GM18861 (cell line): ENCODE measurements around the gene CD101.

Source experiments
- ATAC-seq: cut with Tn5 transposase; IDR thresholded peaks from one replicate; pipeline ENCODE4 v1.9.1; 2021; ENCODE audit not compliant: unreplicated experiment

CD101 gene

GRCh38 chr1:117051224-117052064 lies 49.9 kb downstream of the CD101 start:
- ATAC-seq, result peak; percentile 71

GRCh38 chr1:117054068-117054467 lies 52.5 kb downstream of the CD101 start:
- no peak for ATAC-seq

- no peak for ATAC-seq
Measured at GRCh38 chr1:117058810-117059209, 57.2 kb downstream of the CD101 start.

GRCh38 chr1:117059334-117059677 lies 57.7 kb downstream of the CD101 start:
- ATAC-seq, result peak; percentile 26

GRCh38 chr1:117059678-117060440 lies 58.3 kb downstream of the CD101 start, which contains the start of gene TTF2:
TSS of gene TTF2 (plus strand) at chr1:117060326. CDS start at chr1:117060347, 21 bp downstream.
- peak; percentile 92 for ATAC-seq

GRCh38 chr1:117060441-117061317 lies 59.1 kb downstream of the CD101 start:
- ATAC-seq, result no peak

- ATAC-seq, result peak; percentile 28
Measured at GRCh38 chr1:117061986-117062415, 60.4 kb downstream of the CD101 start.

GRCh38 chr1:117066367-117066766 lies 64.8 kb downstream of the CD101 start:
- ATAC-seq, result no peak

- peak; percentile 53 for ATAC-seq
Measured at GRCh38 chr1:117067533-117068370, 66.2 kb downstream of the CD101 start.

- ATAC-seq, result no peak
Measured at GRCh38 chr1:117068580-117068979, 67.0 kb downstream of the CD101 start.

- no peak for ATAC-seq
Measured at GRCh38 chr1:117069220-117069844, 67.8 kb downstream of the CD101 start.

- peak; percentile 47 for ATAC-seq
Measured at GRCh38 chr1:117070124-117070523, 68.6 kb downstream of the CD101 start.

- no peak for ATAC-seq
Measured at GRCh38 chr1:117076648-117077047, 75.1 kb downstream of the CD101 start.

- ATAC-seq, result no peak
Measured at GRCh38 chr1:117077267-117077666, 75.7 kb downstream of the CD101 start.

- no peak for ATAC-seq
Measured at GRCh38 chr1:117079737-117080136, 78.2 kb downstream of the CD101 start.

GRCh38 chr1:117084231-117084630 lies 82.7 kb downstream of the CD101 start:
- no peak for ATAC-seq
